ENCODE data around the gene MOB3A. TPM values are rescaled to one million over a fixed set of nuclear protein-coding genes. Genes with fewer than 3 reads are reported as not detected.

MOB3A gene
- total and polyA plus RNA-seq, 9 of the 15 experiments (the other 6 are each of a cell fraction or from before 2014, with no cell fraction given), result 1.1 to 24.1 (median 6.0) TPM

DNA sequence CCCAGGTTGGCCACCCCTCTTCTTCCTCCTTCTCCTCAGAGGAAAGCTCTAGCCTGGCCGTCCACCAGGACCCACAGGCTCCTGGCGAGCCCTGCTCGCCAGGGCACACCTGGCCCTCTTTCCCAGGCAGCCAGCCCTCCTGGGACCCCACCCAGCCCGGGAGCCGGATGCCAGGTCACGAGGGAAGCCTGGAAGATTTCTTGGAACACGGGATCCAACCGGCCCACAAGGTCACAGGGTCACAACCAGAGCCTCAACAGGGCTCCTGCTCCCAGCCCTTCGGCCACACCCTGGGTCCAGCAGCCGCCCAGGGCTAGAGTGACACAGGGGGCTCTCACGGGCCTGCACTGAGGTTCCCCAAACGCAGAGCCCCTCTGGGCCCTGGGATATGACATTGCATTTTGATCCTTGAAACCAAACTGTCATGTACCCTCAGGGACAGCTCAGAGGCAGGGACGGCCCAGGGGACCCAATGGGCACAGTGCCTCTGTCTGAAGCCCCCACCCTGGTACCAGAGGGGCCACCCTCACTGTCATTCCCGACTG is 50.6 kb downstream of the MOB3A start (continued):
- TF ChIP-seq THRAP3 (IDR thresholded peaks at IDR 0.05; ENCODE audit: borderline replicate concordance) (no peak), ZNF143 (CRISPR knock-in tag; IDR thresholded peaks at IDR 0.05) (no peak), CBX5 (IDR thresholded peaks at IDR 0.05; ENCODE audit: borderline replicate concordance, low read depth) (no peak)

DNA sequence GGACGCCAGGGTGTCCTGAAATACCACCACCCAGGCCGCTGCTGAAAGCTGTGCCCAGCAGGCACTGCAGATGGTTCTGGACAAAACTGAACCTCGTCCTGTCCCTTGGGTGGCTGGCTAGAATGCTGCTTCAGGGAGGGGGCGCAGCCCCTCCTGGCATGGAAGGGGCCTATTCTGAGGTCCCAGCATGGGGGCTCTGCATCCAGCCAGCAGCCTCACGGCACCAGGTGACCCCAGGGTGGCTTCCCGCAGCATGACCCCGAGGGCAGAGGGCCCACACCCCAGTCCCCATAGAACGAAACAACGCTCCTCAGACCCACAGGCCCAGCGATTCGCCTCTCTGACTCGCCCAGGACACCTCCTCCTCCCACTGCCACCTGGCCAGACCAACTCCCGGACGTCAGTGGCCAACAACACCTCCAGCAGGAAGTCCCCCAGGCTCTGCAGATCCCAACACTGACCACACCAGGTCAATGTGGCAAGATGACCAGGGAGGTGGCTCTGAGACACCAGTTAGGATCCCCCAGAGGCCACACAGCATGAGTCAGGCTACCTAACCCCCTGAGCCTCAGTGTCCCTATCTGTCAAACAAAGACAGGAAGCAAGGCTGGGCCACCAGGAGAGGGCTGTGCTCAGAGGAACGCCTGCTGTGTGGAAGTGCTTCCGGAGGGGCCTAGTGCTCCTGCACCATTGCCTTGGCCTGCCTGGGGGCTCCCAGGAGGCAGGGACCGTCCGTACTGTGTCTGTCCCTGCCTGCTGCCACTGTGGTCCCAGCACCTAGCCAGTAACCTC is 51.2 kb downstream of the MOB3A start:
- ATAC-seq (no peak), FAIRE-seq (no peak), DNase-seq (ENCODE audit: extremely low read depth in 1 of 4, low spot score in 3 of 4) (peak in 2 of 4 experiments; percentile 9 to 14)
- TF ChIP-seq CC2D1A (IDR thresholded peaks at IDR 0.05) (no peak), ZFP36 (IDR thresholded peaks at IDR 0.05; ENCODE audit: low read depth, low read length, partially characterized antibody) (peak; percentile 93), POLR2B (IDR thresholded peaks at IDR 0.05; ENCODE audit: low read depth, partially characterized antibody) (peak; percentile 9), RBFOX2 (IDR thresholded peaks at IDR 0.05; ENCODE audit: low read depth, low read length) (peak; percentile 60), BCOR (IDR thresholded peaks at IDR 0.05) (0 out of 2 replicates have a peak, but pooled peaks have one; percentile 29), POLR2G (IDR thresholded peaks at IDR 0.05; ENCODE audit: low read depth, low read length) (peak; percentile 46), SUPT5H (IDR thresholded peaks at IDR 0.05) (peak; percentile 21; the same call in 1 of the 2 replicates), CCNT2 (IDR thresholded peaks at IDR 0.05; ENCODE audit: borderline replicate concordance, extremely low read depth, insufficient read length, low read depth, low read length) (peak; percentile 10)
- TF ChIP-seq, protein P1, sequence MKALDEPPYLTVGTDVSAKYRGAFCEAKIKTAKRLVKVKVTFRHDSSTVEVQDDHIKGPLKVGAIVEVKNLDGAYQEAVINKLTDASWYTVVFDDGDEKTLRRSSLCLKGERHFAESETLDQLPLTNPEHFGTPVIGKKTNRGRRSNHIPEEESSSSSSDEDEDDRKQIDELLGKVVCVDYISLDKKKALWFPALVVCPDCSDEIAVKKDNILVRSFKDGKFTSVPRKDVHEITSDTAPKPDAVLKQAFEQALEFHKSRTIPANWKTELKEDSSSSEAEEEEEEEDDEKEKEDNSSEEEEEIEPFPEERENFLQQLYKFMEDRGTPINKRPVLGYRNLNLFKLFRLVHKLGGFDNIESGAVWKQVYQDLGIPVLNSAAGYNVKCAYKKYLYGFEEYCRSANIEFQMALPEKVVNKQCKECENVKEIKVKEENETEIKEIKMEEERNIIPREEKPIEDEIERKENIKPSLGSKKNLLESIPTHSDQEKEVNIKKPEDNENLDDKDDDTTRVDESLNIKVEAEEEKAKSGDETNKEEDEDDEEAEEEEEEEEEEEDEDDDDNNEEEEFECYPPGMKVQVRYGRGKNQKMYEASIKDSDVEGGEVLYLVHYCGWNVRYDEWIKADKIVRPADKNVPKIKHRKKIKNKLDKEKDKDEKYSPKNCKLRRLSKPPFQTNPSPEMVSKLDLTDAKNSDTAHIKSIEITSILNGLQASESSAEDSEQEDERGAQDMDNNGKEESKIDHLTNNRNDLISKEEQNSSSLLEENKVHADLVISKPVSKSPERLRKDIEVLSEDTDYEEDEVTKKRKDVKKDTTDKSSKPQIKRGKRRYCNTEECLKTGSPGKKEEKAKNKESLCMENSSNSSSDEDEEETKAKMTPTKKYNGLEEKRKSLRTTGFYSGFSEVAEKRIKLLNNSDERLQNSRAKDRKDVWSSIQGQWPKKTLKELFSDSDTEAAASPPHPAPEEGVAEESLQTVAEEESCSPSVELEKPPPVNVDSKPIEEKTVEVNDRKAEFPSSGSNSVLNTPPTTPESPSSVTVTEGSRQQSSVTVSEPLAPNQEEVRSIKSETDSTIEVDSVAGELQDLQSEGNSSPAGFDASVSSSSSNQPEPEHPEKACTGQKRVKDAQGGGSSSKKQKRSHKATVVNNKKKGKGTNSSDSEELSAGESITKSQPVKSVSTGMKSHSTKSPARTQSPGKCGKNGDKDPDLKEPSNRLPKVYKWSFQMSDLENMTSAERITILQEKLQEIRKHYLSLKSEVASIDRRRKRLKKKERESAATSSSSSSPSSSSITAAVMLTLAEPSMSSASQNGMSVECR (CRISPR knock-in tag; IDR thresholded peaks at IDR 0.05), result no peak
- TF ChIP-seq, protein P2, sequence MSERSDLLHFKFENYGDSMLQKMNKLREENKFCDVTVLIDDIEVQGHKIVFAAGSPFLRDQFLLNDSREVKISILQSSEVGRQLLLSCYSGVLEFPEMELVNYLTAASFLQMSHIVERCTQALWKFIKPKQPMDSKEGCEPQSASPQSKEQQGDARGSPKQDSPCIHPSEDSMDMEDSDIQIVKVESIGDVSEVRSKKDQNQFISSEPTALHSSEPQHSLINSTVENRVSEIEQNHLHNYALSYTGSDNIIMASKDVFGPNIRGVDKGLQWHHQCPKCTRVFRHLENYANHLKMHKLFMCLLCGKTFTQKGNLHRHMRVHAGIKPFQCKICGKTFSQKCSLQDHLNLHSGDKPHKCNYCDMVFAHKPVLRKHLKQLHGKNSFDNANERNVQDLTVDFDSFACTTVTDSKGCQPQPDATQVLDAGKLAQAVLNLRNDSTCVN (CRISPR knock-in tag; IDR thresholded peaks at IDR 0.05), result no peak
- H3K27ac ChIP-seq (ENCODE audit: extremely low read depth, low read depth, low read length), result peak overlapping the region; percentile 34; the same call in 2 of the 3 replicates
- H3K36me3 ChIP-seq (ENCODE audit: control insufficient read depth, insufficient read depth, low read length), result peaks cover 93% of the 10 kb centered on the region; the same call in 2 of the 3 replicates
- H2AFZ ChIP-seq (ENCODE audit: low read depth, low read length), result no peak overlapping the region
- in situ Hi-C loops (cut with MboI) (no loop called here), intact Hi-C loops (cut with micrococcal nuclease) (no loop called here)
- no peaks in the 10 kb centered on the region for H3K9me3 ChIP-seq (replicated peaks; ENCODE audit: control insufficient read depth, insufficient read depth, low read depth, low read length)
- CTCF ChIA-PET (ENCODE audit: low intra/inter-chr PET ratio), result no interaction called here
- peaks cover 29 to 93% of the 10 kb centered on the region in 2 experiments for H3K4me1 ChIP-seq (replicated peaks in 1 of 2; ENCODE audit: control insufficient read depth in 2 of 2, insufficient read depth in 2 of 2, low read length in 2 of 2)
- H3K9me1 ChIP-seq (ENCODE audit: control insufficient read depth, insufficient read depth, low read length), result peaks cover 3% of the 10 kb centered on the region
- H3K4me3 ChIP-seq, result no peak overlapping the region
- POLR2A ChIA-PET, result interaction anchor here (0.6 to 5.5 kb wide), 4 partner anchors 10 to 202 kb away, joined by 3 to 72 read pairs (median 4); no protein-coding TSS in a partner anchor
- H3K79me2 ChIP-seq (ENCODE audit: control insufficient read depth, insufficient read depth, low read length), result peaks cover 47% of the 10 kb centered on the region
- H4K20me1 ChIP-seq (replicated peaks; ENCODE audit: control insufficient read depth, insufficient read depth, low read length), result peaks cover 32% of the 10 kb centered on the region
- H3K27me3 ChIP-seq (ENCODE audit: control insufficient read depth in 2 of 2, insufficient read depth in 2 of 2, low read length in 2 of 2), result no peaks in the 10 kb centered on the region
- 80% methylated on average over 15 of the region's 18 CpGs for WGBS (ENCODE audit: insufficient coverage, low coverage, missing lambda C conversion rate)
- H3K9ac ChIP-seq (ENCODE audit: insufficient read depth in 1 of 2, low read depth in 2 of 2, low read length in 2 of 2), result peak overlapping the region in 1 of 2 experiments; percentile 66; a peak in 2 of 4 replicates
- no peak overlapping the region for H3K4me2 ChIP-seq (ENCODE audit: insufficient read depth, low read length)
- no TSS peak for BruUV-seq (replicated peaks)

Data from K562 (cell line).